H1 (cell line): ENCODE measurements around the gene LACTB. TPM values are rescaled to one million over a fixed set of nuclear protein-coding genes. Genes with fewer than 3 reads are reported as not detected.

Experiments
- CTCF ChIA-PET: fragments of 300-600 bp; sonication (Branson Sonifier 250); formaldehyde crosslinking; loops from one replicate; lab custom pipeline; 2021; ENCODE audit not compliant: partially characterized antibody; lab: Charles Lee
- POLR2A ChIA-PET: fragments of 300-600 bp; sonication (Branson Sonifier 250); formaldehyde crosslinking; loops from one replicate; lab custom pipeline; 2021; ENCODE audit warnings: inconsistent platforms; ENCODE audit not compliant: partially characterized antibody; lab: Charles Lee
- DNase-seq, 2 experiments: peaks; one replicate each; pipeline versions ENCODE4 v3.0.0 to v3.0.0-alpha.2; 2010 to 2022; ENCODE audit warnings: low spot score in 2 of 2, low read depth in 1 of 2, mixed read lengths in 1 of 2
- FAIRE-seq: peaks from 2 replicates; lab custom pipeline; 2011; peaks lifted over from hg19 to GRCh38; lab: Jason Lieb, UNC
- H2AFZ ChIP-seq: 2 replicates; pipeline ENCODE4 v1.8.1; 2012; ENCODE audit warnings: low read length, inconsistent platforms
- H2AK5ac ChIP-seq: 2 replicates; pipeline ENCODE4 v1.6.1; 2013; ENCODE audit warnings: low read depth, low read length
- H2BK120ac ChIP-seq: replicated peaks from 2 replicates; pipeline ENCODE3; 2013; ENCODE audit warnings: low read depth, low read length, inconsistent platforms
- H2BK12ac ChIP-seq: 2 replicates; pipeline ENCODE4 v1.6.1; 2013; ENCODE audit warnings: low read depth, low read length
- H2BK15ac ChIP-seq: 2 replicates; pipeline ENCODE4 v1.6.1; 2013; ENCODE audit warnings: low read length
- H2BK20ac ChIP-seq: 2 replicates; pipeline ENCODE4 v1.6.1; 2013; ENCODE audit warnings: low read length
- H2BK5ac ChIP-seq: 2 replicates; pipeline ENCODE4 v1.6.1; 2013; ENCODE audit warnings: low read depth, low read length
- H3K14ac ChIP-seq: 2 replicates; pipeline ENCODE4 v1.6.1; 2013; ENCODE audit warnings: inconsistent platforms; ENCODE audit not compliant: insufficient read length
- H3K18ac ChIP-seq: 2 replicates; pipeline ENCODE4 v1.6.1; 2013; ENCODE audit warnings: low read length; ENCODE audit errors: extremely low read depth
- H3K23ac ChIP-seq: 2 replicates; pipeline ENCODE4 v1.6.1; 2013; ENCODE audit warnings: inconsistent platforms; ENCODE audit not compliant: insufficient read length
- H3K23me2 ChIP-seq: 2 replicates; pipeline ENCODE4 v1.6.1; 2013; ENCODE audit warnings: low read depth, low read length
- H3K27ac ChIP-seq: 2 replicates; pipeline ENCODE4 v1.6.1; 2011; ENCODE audit warnings: low read depth, low read length, inconsistent platforms
- H3K27me3 ChIP-seq, 4 experiments: replicated peaks in 1 of 4; 1 replicate in 1 of 4; 2 replicates in 3 of 4; pipeline versions ENCODE4 v1.6.1 to v1.8.1; 2011 to 2013; ENCODE audit warnings: low read length in 3 of 4, mild to moderate bottlenecking in 3 of 4, inconsistent platforms in 2 of 4, mixed read lengths in 2 of 4, moderate library complexity in 1 of 4; ENCODE audit not compliant: control insufficient read depth in 3 of 4, insufficient read depth in 3 of 4; ENCODE audit errors: extremely low read depth in 1 of 4
- H3K36me3 ChIP-seq, 4 experiments: 2 replicates each; pipeline versions ENCODE4 v1.6.1 to v1.8.1; 2011 to 2013; ENCODE audit warnings: mild to moderate bottlenecking in 4 of 4, low read length in 3 of 4, moderate library complexity in 2 of 4, control low read depth in 1 of 4, inconsistent platforms in 1 of 4; ENCODE audit not compliant: insufficient read depth in 4 of 4, control insufficient read depth in 2 of 4
- H3K4ac ChIP-seq: replicated peaks from 2 replicates; pipeline ENCODE3; 2013; ENCODE audit warnings: low read length, low read depth, mixed read lengths, inconsistent platforms; ENCODE audit not compliant: insufficient read length
- H3K4me1 ChIP-seq, 4 experiments: replicated peaks in 1 of 4; 1 replicate in 1 of 4; 2 replicates in 3 of 4; pipeline versions ENCODE4 v1.6.1 to v1.8.1; 2011 to 2013; ENCODE audit warnings: low read length in 3 of 4, inconsistent platforms in 2 of 4, mixed read lengths in 1 of 4; ENCODE audit not compliant: insufficient read depth in 4 of 4, control insufficient read depth in 3 of 4
- H3K4me2 ChIP-seq, 2 experiments: 2 replicates each; pipeline versions ENCODE4 v1.6.1 to v1.8.1; 2011 to 2013; ENCODE audit warnings: low read depth in 2 of 2, low read length in 2 of 2, control low read depth in 1 of 2, inconsistent platforms in 1 of 2, mild to moderate bottlenecking in 1 of 2; ENCODE audit not compliant: insufficient read depth in 1 of 2
- H3K4me3 ChIP-seq, 4 experiments: fragments of 200-600, 300-600 bp in 1 of 4; sonication (generic), shearing (Covaris generic), sonication (Bioruptor Twin) in 1 of 4; 2 replicates each; pipeline versions ENCODE4 v1.5.1 to v1.8.1; 2011 to 2016; ENCODE audit warnings: low read length in 4 of 4, low read depth in 3 of 4, control low read depth in 2 of 4, inconsistent platforms in 2 of 4, mild to moderate bottlenecking in 2 of 4, mixed read lengths in 1 of 4, moderate library complexity in 1 of 4; ENCODE audit not compliant: insufficient read depth in 2 of 4; ENCODE audit errors: extremely low read depth in 1 of 4
- H3K56ac ChIP-seq: replicated peaks from 2 replicates; pipeline ENCODE3; 2013; ENCODE audit warnings: low read depth, mild to moderate bottlenecking, mixed read lengths, low read length, inconsistent platforms; ENCODE audit not compliant: insufficient read length
- H3K79me1 ChIP-seq: 2 replicates; pipeline ENCODE4 v1.6.1; 2013; ENCODE audit warnings: low read depth, low read length, control low read depth
- H3K79me2 ChIP-seq, 2 experiments: 2 replicates each; pipeline versions ENCODE4 v1.6.1 to v1.8.1; 2012 to 2013; ENCODE audit warnings: low read length in 2 of 2, mild to moderate bottlenecking in 2 of 2, inconsistent platforms in 1 of 2; ENCODE audit not compliant: insufficient read depth in 2 of 2, control insufficient read depth in 1 of 2
- H3K9ac ChIP-seq, 4 experiments: replicated peaks in 1 of 4; 1 replicate in 1 of 4; 2 replicates in 3 of 4; pipeline versions ENCODE4 v1.6.1 to v1.8.1; 2011 to 2013; ENCODE audit warnings: low read depth in 3 of 4, low read length in 3 of 4, control low read depth in 2 of 4, mild to moderate bottlenecking in 2 of 4, moderate library complexity in 2 of 4, inconsistent platforms in 1 of 4; ENCODE audit errors: extremely low read depth in 1 of 4
- H3K9me3 ChIP-seq, 2 experiments: 2 replicates each; pipeline versions ENCODE4 v1.6.1 to v1.8.1; 2012 to 2013; ENCODE audit warnings: mild to moderate bottlenecking in 2 of 2, moderate library complexity in 2 of 2, control low read depth in 1 of 2, inconsistent platforms in 1 of 2, low read depth in 1 of 2, low read length in 1 of 2, mixed read lengths in 1 of 2; ENCODE audit not compliant: insufficient read depth in 2 of 2
- H4K20me1 ChIP-seq, 2 experiments: replicated peaks in 1 of 2; 2 replicates each; pipeline versions ENCODE3 to v1.8.1; 2011 to 2013; ENCODE audit warnings: inconsistent platforms in 2 of 2, low read length in 2 of 2, mild to moderate bottlenecking in 1 of 2; ENCODE audit not compliant: insufficient read depth in 2 of 2, control insufficient read depth in 1 of 2
- H4K5ac ChIP-seq: 2 replicates; pipeline ENCODE4 v1.6.1; 2013; ENCODE audit warnings: low read length, low read depth, mixed read lengths, inconsistent platforms; ENCODE audit not compliant: insufficient read length
- H4K8ac ChIP-seq: 2 replicates; pipeline ENCODE4 v1.8.0; 2013; ENCODE audit warnings: mild to moderate bottlenecking, moderate library complexity, low read length, inconsistent platforms; ENCODE audit not compliant: insufficient read depth; ENCODE audit errors: extremely low read depth
- H4K91ac ChIP-seq: replicated peaks from 2 replicates; pipeline ENCODE3; 2013; ENCODE audit warnings: low read length, mixed read lengths, inconsistent platforms; ENCODE audit not compliant: insufficient read length
- CHD2 ChIP-seq: IDR thresholded peaks from 2 replicates; pipeline ENCODE4 v1.6.1; 2012; ENCODE audit warnings: low read length, improper control_type of control experiment
- EZH2 ChIP-seq: fragments of 200-600 bp; sonication (generic); IDR thresholded peaks from 2 replicates; pipeline ENCODE4 v1.7.1; 2012; ENCODE audit warnings: low read depth, mild to moderate bottlenecking, moderate library complexity, low read length, inconsistent platforms; ENCODE audit not compliant: severe bottlenecking
- JUN ChIP-seq: IDR thresholded peaks from 2 replicates; pipeline ENCODE4 v1.6.1; 2011; ENCODE audit warnings: low read depth, mild to moderate bottlenecking, improper control_type of control experiment, low read length
- POLR2A ChIP-seq, 2 experiments: IDR thresholded peaks; 1 replicate in 1 of 2; 2 replicates in 1 of 2; pipeline ENCODE4 v1.6.1; 2011; ENCODE audit warnings: low read depth in 2 of 2, low read length in 2 of 2, mild to moderate bottlenecking in 2 of 2; ENCODE audit errors: control extremely low read depth in 1 of 2
- WGBS, 2 experiments: shearing (Covaris generic) in 1 of 2; methylation state at CpG; one replicate each; pipeline versions ENCODE4 v1.1.6 to v1.1.7; 2013 to 2015; ENCODE audit warnings: low lambda C conversion rate in 2 of 2, mixed read lengths in 2 of 2, inconsistent platforms in 1 of 2, low coverage in 1 of 2, missing lambda C conversion rate in 1 of 2; ENCODE audit not compliant: insufficient replicate concordance in 2 of 2, insufficient coverage in 1 of 2, insufficient read length in 1 of 2; ENCODE audit errors: extremely low coverage in 1 of 2, missing lambda C conversion rate in 1 of 2; 5-methylcytosine and 5-hydroxymethylcytosine counted together
- polyA plus RNA-seq, 7 experiments: library from polyadenylated mRNA; depleted of rRNA in 3 of 7; stranded (reverse) in 5 of 7; unstranded in 2 of 7; fragments of >200 nt in 5 of 7; fragments of 200-250 nt in 2 of 7; gene quantifications; 1 replicate in 5 of 7; 2 replicates in 1 of 7; 4 replicates in 1 of 7; pipeline versions ENCODE4 v1.2.1 to v1.2.3, GENCODE V29; 2011 to 2013; ENCODE audit warnings: missing spikeins in 2 of 7, mixed read lengths in 2 of 7
- total RNA-seq: library from RNA; stranded (reverse); fragmentation: NEBNext Ultra II Directional; extraction: Animal tissue kit (Norgen Biotek cat#: 25700); gene quantifications from 2 replicates; pipeline ENCODE4 v1.2.1, GENCODE V29; 2021

The LACTB gene
- total and polyA plus RNA-seq, 2 of the 8 experiments (the other 6 are each of a cell fraction or from before 2014, with no cell fraction given), result 5.8 to 14.9 TPM

DNA sequence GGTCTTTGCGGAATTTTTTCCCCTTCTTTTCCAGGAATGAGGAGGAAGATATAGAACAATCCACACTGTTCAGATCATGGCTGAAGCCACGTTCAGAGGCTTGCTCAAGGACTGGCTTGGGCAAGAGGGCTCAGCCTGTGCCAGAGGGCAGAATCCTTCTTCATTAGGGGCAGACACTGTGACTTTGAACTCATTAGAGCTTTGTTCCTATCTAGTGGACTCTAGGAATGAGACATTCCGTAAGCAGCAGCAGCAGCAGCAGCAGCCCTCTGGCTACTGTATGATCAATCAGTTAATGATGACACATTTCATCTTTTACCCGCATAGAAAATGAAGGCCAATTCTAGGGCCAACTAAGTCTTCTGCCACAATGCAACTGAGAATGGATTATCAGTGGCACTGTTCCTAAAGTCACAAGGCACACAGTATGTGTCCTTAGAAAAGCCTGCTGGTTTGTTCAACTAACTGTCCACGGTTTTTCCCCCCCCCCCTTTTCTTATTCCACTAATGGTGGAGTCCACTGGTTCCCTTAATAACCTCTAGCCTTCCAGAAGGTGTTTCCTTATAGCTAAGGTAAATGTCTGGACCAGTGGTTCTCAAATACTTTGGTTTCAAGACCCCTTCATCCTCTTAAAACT lies 66.0 kb downstream of the LACTB start:
- H3K79me1 ChIP-seq, result no peaks in the 10 kb centered on the region; the same call in 1 of the 2 replicates
- no peak overlapping the region for H3K56ac ChIP-seq
- H2BK15ac ChIP-seq, result no peak overlapping the region
- no peak overlapping the region for H2BK20ac ChIP-seq
- CTCF ChIA-PET, result interaction anchor here (0.6 to 0.8 kb wide), 2 partner anchors 12 to 22 kb away, joined by 3 read pairs; no protein-coding TSS in a partner anchor
- no peak overlapping the region for H2BK5ac ChIP-seq
- no peaks in the 10 kb centered on the region for H3K9me3 ChIP-seq
- H4K8ac ChIP-seq, result no peak overlapping the region
- POLR2A ChIA-PET, result interaction anchor here (0.7 to 1.8 kb wide), 3 partner anchors 12 to 141 kb away, joined by 3 to 6 read pairs (median 3); no protein-coding TSS in a partner anchor
- TF ChIP-seq EZH2 (no peak), CHD2 (no peak), JUN (no peak), POLR2A (IDR thresholded peaks at IDR 0.05; ENCODE audit: control extremely low read depth in 1 of 2, low read depth in 2 of 2, low read length in 2 of 2) (no peak)
- no peak overlapping the region for H4K91ac ChIP-seq
- no peak overlapping the region for H3K14ac ChIP-seq
- H3K23me2 ChIP-seq, result peaks cover 6% of the 10 kb centered on the region; the same call in 1 of the 2 replicates
- no peak overlapping the region for H3K4ac ChIP-seq
- peaks cover 0 to 2% (median 0%) of the 10 kb centered on the region in 4 experiments; a peak in 1 of 7 replicates for H3K4me1 ChIP-seq
- WGBS, 2 experiments, result 94% methylated on average over 5 of the region's 5 CpGs; no CpG with 5 or more reads in 1 of the 2 experiments
- H3K36me3 ChIP-seq, result no peaks in the 10 kb centered on the region
- no peak overlapping the region for H3K9ac ChIP-seq
- no peak for FAIRE-seq
- DNase-seq, result no peak
- no peak overlapping the region; a peak in 1 of 8 replicates for H3K4me3 ChIP-seq
- no peak overlapping the region for H2AK5ac ChIP-seq
- no peak overlapping the region for H3K27ac ChIP-seq
- H3K18ac ChIP-seq, result no peak overlapping the region; the same call in 1 of the 2 replicates
- H2BK120ac ChIP-seq, result no peak overlapping the region
- H3K23ac ChIP-seq, result no peak overlapping the region
- H2BK12ac ChIP-seq, result no peak overlapping the region
- H3K79me2 ChIP-seq, result peaks cover 5 to 30% of the 10 kb centered on the region in 2 experiments
- no peaks in the 10 kb centered on the region for H3K27me3 ChIP-seq
- H2AFZ ChIP-seq, result no peak overlapping the region
- no peak overlapping the region for H4K5ac ChIP-seq
- H4K20me1 ChIP-seq, result peaks cover 0 to 2% of the 10 kb centered on the region in 2 experiments
- H3K4me2 ChIP-seq, result no peak overlapping the region; a peak in 1 of 4 replicates
